Measurements from ENCODE around the gene FAM72D. TPM values are rescaled to one million over a fixed set of nuclear protein-coding genes. Genes with fewer than 3 reads are reported as not detected.
"Not testable (repeated sequence)": the region's sequence is repeated elsewhere in the genome, so short reads cannot be mapped to it uniquely, and the experiment has no call there.

FAM72D gene
- total and polyA plus RNA-seq, 3 donors from 2014 or later: 1.2 to 2.6 (median 2.6) TPM

GRCh38 chr1:145066486-145066885, 29.3 kb upstream of the FAM72D start:
- H3K36me3 ChIP-seq (ENCODE audit: low read depth, missing control alignments); H3K4me3 ChIP-seq; H3K27ac ChIP-seq; H3K27me3 ChIP-seq; intact Hi-C loops (cut with DNase I; ENCODE audit: low total_unique reads); DNase-seq; H3K4me1 ChIP-seq; H3K9me3 ChIP-seq: not testable (repeated sequence)
- no CpG with 5 or more reads among the region's 10 CpGs for whole genome bisulfite sequencing, 2 donors

- H3K36me3 ChIP-seq (ENCODE audit: low read depth, missing control alignments); H3K4me1 ChIP-seq; intact Hi-C loops (cut with DNase I; ENCODE audit: low total_unique reads); DNase-seq; H3K27ac ChIP-seq; H3K27me3 ChIP-seq; H3K4me3 ChIP-seq; H3K9me3 ChIP-seq: not testable (repeated sequence)
- no CpG with 5 or more reads among the region's 6 CpGs for WGBS, 2 donors
Observed at GRCh38 chr1:145071569-145071968, 24.2 kb upstream of the FAM72D start.

GRCh38 chr1:145074021-145074559, 21.7 kb upstream of the FAM72D start:
- H3K4me1 ChIP-seq; H3K27ac ChIP-seq; DNase-seq; intact Hi-C loops (cut with DNase I; ENCODE audit: low total_unique reads); H3K36me3 ChIP-seq (ENCODE audit: low read depth, missing control alignments); H3K9me3 ChIP-seq; H3K27me3 ChIP-seq; H3K4me3 ChIP-seq: not testable (repeated sequence)
- WGBS, 2 donors: 86% methylated on average over 3 of the region's 6 CpGs; no CpG with 5 or more reads in 1 of the 2 donors

GRCh38 chr1:145076877-145077276, 18.9 kb upstream of the FAM72D start:
- intact Hi-C loops (cut with DNase I; ENCODE audit: low total_unique reads); H3K4me1 ChIP-seq; DNase-seq; H3K36me3 ChIP-seq (ENCODE audit: low read depth, missing control alignments); H3K27me3 ChIP-seq; H3K9me3 ChIP-seq; H3K4me3 ChIP-seq; H3K27ac ChIP-seq: not testable (repeated sequence)
- no CpG with 5 or more reads among the region's 3 CpGs for WGBS, 2 donors

- H3K4me1 ChIP-seq; H3K9me3 ChIP-seq; H3K27me3 ChIP-seq; H3K27ac ChIP-seq; H3K4me3 ChIP-seq; H3K36me3 ChIP-seq (ENCODE audit: low read depth, missing control alignments); DNase-seq; intact Hi-C loops (cut with DNase I; ENCODE audit: low total_unique reads): not testable (repeated sequence)
- no CpG with 5 or more reads among the region's 11 CpGs for WGBS, 2 donors
Observed at GRCh38 chr1:145077872-145078786, 17.6 kb upstream of the FAM72D start.

- H3K36me3 ChIP-seq (ENCODE audit: low read depth, missing control alignments); H3K27ac ChIP-seq; intact Hi-C loops (cut with DNase I; ENCODE audit: low total_unique reads); H3K27me3 ChIP-seq; H3K4me3 ChIP-seq; H3K4me1 ChIP-seq; H3K9me3 ChIP-seq; DNase-seq: not testable (repeated sequence)
- WGBS, 2 donors: no CpG with 5 or more reads among the region's 5 CpGs
Observed at GRCh38 chr1:145078787-145079370, 16.9 kb upstream of the FAM72D start.

- H3K4me1 ChIP-seq; H3K27me3 ChIP-seq; H3K4me3 ChIP-seq; DNase-seq; H3K27ac ChIP-seq; intact Hi-C loops (cut with DNase I; ENCODE audit: low total_unique reads); H3K9me3 ChIP-seq; H3K36me3 ChIP-seq (ENCODE audit: low read depth, missing control alignments): not testable (repeated sequence)
- WGBS, 2 donors: 61% methylated on average over 2 of the region's 2 CpGs; no CpG with 5 or more reads in 1 of the 2 donors
Observed at GRCh38 chr1:145079737-145080136, 16.0 kb upstream of the FAM72D start.

- H3K27me3 ChIP-seq; H3K4me3 ChIP-seq; H3K4me1 ChIP-seq; intact Hi-C loops (cut with DNase I; ENCODE audit: low total_unique reads); H3K9me3 ChIP-seq; DNase-seq; H3K36me3 ChIP-seq (ENCODE audit: low read depth, missing control alignments); H3K27ac ChIP-seq: not testable (repeated sequence)
- 89% methylated on average over 2 of the region's 3 CpGs; no CpG with 5 or more reads in 1 of the 2 donors for WGBS, 2 donors
Observed at GRCh38 chr1:145080193-145080592, 15.6 kb upstream of the FAM72D start.

- H3K4me3 ChIP-seq; H3K4me1 ChIP-seq; H3K27me3 ChIP-seq; DNase-seq; H3K36me3 ChIP-seq (ENCODE audit: low read depth, missing control alignments); H3K27ac ChIP-seq; intact Hi-C loops (cut with DNase I; ENCODE audit: low total_unique reads); H3K9me3 ChIP-seq: not testable (repeated sequence)
- WGBS, 2 donors: 87% methylated on average over 3 of the region's 7 CpGs; no CpG with 5 or more reads in 1 of the 2 donors
Observed at GRCh38 chr1:145082483-145083255, 13.1 kb upstream of the FAM72D start.

- DNase-seq; H3K4me3 ChIP-seq; H3K9me3 ChIP-seq; H3K27ac ChIP-seq; H3K27me3 ChIP-seq; H3K36me3 ChIP-seq (ENCODE audit: low read depth, missing control alignments); H3K4me1 ChIP-seq; intact Hi-C loops (cut with DNase I; ENCODE audit: low total_unique reads): not testable (repeated sequence)
- no CpG with 5 or more reads among the region's 47 CpGs for WGBS, 2 donors
Observed at GRCh38 chr1:145093517-145094149, 2.1 kb upstream of the FAM72D start.

- H3K27ac ChIP-seq; intact Hi-C loops (cut with DNase I; ENCODE audit: low total_unique reads); H3K9me3 ChIP-seq; H3K4me3 ChIP-seq; H3K36me3 ChIP-seq (ENCODE audit: low read depth, missing control alignments); H3K4me1 ChIP-seq; H3K27me3 ChIP-seq: not testable (repeated sequence)
- peak; percentile 13 for DNase-seq
- no CpG with 5 or more reads among the region's 46 CpGs for WGBS, 2 donors
Observed at GRCh38 chr1:145094655-145095211, 1.0 kb upstream of the FAM72D start.
